Aorta (tissue), 5 donors: ENCODE measurements around the gene ADAM22. TPM values are rescaled to one million over a fixed set of nuclear protein-coding genes. Genes with fewer than 3 reads are reported as not detected.

Experiments
- ATAC-seq: fragments of 200-7000 bp; cut with Tn5 transposase; one replicate; pipeline ENCODE4 v1.9.1; 2022; ENCODE audit warnings: moderate library complexity; ENCODE audit not compliant: low FRiP score
- DNase-seq, 2 donors: peaks; one replicate each; pipeline ENCODE4 v3.0.0-alpha.2; 2020
- H3K27ac ChIP-seq, 2 donors: one replicate each; pipeline ENCODE4 v1.5.1; 2013; ENCODE audit warnings: low read length in 2 of 2, mild to moderate bottlenecking in 2 of 2, moderate library complexity in 2 of 2, control low read depth in 1 of 2, inconsistent platforms in 1 of 2, low read depth in 1 of 2
- H3K27me3 ChIP-seq, 2 donors: one replicate each; pipeline ENCODE4 v1.6.1; 2013; ENCODE audit warnings: control low read depth in 1 of 2, low read length in 1 of 2, mild to moderate bottlenecking in 1 of 2, moderate library complexity in 1 of 2; ENCODE audit not compliant: insufficient read depth in 2 of 2, control insufficient read depth in 1 of 2
- H3K36me3 ChIP-seq, 2 donors: one replicate each; pipeline ENCODE4 v1.6.1; 2013; ENCODE audit warnings: control low read depth in 1 of 2, low read length in 1 of 2, mild to moderate bottlenecking in 1 of 2; ENCODE audit not compliant: insufficient read depth in 2 of 2, control insufficient read depth in 1 of 2
- H3K4me1 ChIP-seq, 2 donors: one replicate each; pipeline ENCODE4 v1.6.1; 2013; ENCODE audit warnings: low read length in 2 of 2, control low read depth in 1 of 2, mild to moderate bottlenecking in 1 of 2, moderate library complexity in 1 of 2; ENCODE audit not compliant: insufficient read depth in 2 of 2, control insufficient read depth in 1 of 2
- H3K4me3 ChIP-seq, 2 donors: one replicate each; pipeline ENCODE4 v1.5.1; 2013; ENCODE audit warnings: low read length in 2 of 2, control low read depth in 1 of 2, mild to moderate bottlenecking in 1 of 2
- H3K9me3 ChIP-seq: one replicate; pipeline ENCODE4 v1.6.1; 2013; ENCODE audit warnings: mild to moderate bottlenecking, low read length; ENCODE audit not compliant: control insufficient read depth
- WGBS, 2 donors: extraction: QIAGEN DNeasy Blood & Tissue Kit; methylation state at CpG; one replicate each; pipeline ENCODE4 v1.1.7; 2013; 5-methylcytosine and 5-hydroxymethylcytosine counted together
- intact Hi-C, 2 donors: fragments of 100-400 bp; cut with DNase I; formaldehyde crosslinking; loops; one replicate each; pipeline versions ENCODE4 v1.14.2 to v1.15.0; 2022
- polyA plus RNA-seq, 2 donors: library from polyadenylated mRNA; stranded (reverse); fragments of 200-250 nt; gene quantifications; one replicate each; pipeline ENCODE4 v1.2.3, GENCODE V29; 2013
- total RNA-seq, 2 donors: library from RNA; stranded (reverse); fragmentation: NEBNext Ultra II Directional; extraction: Animal tissue kit (Norgen Biotek cat#: 25700); gene quantifications; one replicate each; pipeline ENCODE4 v1.2.1, GENCODE V29; 2021
- donor health status: healthy with polysubstance abuse.
- donor health status: Bipolar disorder and iron deficiency.
- donor health status: DM: no; HTN: no; CAD: no.
- donor health status: DM: no; HTN: no; CAD: no.
- donor health status: DM: yes; HTN: yes; CAD: no.

ADAM22 gene
- total and polyA plus RNA-seq, 4 donors, result 0.13 to 8.4 (median 3.1) TPM

DNA sequence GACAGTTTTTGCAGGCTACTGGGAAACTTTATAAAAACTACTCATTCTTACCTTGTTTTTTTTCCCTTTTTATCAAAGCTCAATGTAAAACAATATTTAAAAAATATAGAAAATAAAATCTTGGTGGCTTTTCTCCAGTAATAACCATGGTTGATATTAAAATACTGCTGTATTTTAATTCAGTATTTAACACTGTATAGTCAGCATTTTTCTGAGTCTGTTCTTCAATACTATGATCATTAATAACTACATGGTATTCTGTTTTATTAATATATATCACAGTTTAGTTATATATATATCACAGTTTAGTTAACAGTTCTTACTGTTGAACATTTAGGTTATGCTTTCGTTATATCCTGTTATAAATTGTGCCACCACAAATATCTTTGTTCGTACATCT, 207.4 kb downstream of the ADAM22 start:
- H3K27me3 ChIP-seq, result no peaks in the 10 kb centered on the region
- no peak for ATAC-seq
- H3K36me3 ChIP-seq, result no peaks in the 10 kb centered on the region
- no peaks in the 10 kb centered on the region for H3K9me3 ChIP-seq
- intact Hi-C loops, result no loop called here
- 94 to 97% methylated on average over 2 of the region's 2 CpGs for whole genome bisulfite sequencing, 2 donors
- H3K4me1 ChIP-seq, result no peaks in the 10 kb centered on the region
- no peak overlapping the region for H3K27ac ChIP-seq
- no peak overlapping the region for H3K4me3 ChIP-seq
- no peak for DNase-seq

DNA sequence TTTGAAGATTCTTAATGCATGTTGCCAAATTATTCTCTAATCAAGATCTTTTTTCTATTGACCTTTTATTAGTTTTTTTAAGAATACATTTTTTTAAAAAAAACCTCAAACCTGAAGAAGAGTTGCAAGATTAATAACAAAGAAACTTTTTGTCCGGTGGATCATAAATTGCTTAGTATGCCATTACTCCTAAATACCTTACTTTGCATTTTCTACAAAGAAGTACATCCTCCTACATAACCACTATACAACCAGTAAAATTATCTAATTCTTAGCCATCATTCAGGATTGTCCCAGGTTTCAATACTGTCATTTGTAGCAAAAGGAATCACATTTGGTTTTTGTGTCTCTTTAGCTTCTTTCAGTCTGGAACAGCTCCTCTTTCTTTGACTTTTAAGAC, 207.9 kb downstream of the ADAM22 start:
- 96 to 100% methylated on average over 1 of the region's 1 CpG for WGBS, 2 donors
- no peak overlapping the region for H3K27ac ChIP-seq

DNA sequence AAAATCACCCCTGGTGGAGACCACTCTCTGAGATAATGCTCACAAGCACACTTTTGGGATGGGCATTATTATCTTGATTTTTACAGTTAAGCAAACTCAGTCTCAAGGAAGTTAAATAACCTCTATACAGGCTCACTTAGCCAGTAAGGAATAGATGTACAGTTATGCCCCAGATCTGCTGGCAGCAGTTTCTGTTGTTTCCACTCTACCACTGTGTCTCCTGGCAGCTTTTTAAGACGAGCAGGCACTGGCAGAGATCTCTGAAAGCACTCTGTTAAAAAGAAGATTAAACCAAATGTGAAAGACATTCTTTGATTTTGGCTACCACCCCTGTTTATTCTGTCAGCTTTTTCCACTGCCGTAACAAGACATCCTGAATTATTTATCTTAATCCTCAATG, 212.6 kb downstream of the ADAM22 start:
- Histone ChIP-seq H3K36me3 (no peaks in the 10 kb centered on the region), H3K4me1 (no peaks in the 10 kb centered on the region), H3K27me3 (no peaks in the 10 kb centered on the region), H3K9me3 (no peaks in the 10 kb centered on the region), H3K27ac (no peak overlapping the region), H3K4me3 (no peak overlapping the region)
- ATAC-seq (no peak), DNase-seq (no peak)
- intact Hi-C loops, result no loop called here
- 7 to 11% methylated on average over 2 of the region's 2 CpGs for WGBS, 2 donors

More for the DNA sequence above, 207.9 kb downstream of the ADAM22 start:
- H3K27me3 ChIP-seq, result no peaks in the 10 kb centered on the region
- H3K4me1 ChIP-seq, result no peaks in the 10 kb centered on the region
- no peaks in the 10 kb centered on the region for H3K9me3 ChIP-seq
- intact Hi-C loops, result no loop called here
- H3K36me3 ChIP-seq, result no peaks in the 10 kb centered on the region
- H3K4me3 ChIP-seq, result no peak overlapping the region
- no peak for DNase-seq
- ATAC-seq, result no peak

DNA sequence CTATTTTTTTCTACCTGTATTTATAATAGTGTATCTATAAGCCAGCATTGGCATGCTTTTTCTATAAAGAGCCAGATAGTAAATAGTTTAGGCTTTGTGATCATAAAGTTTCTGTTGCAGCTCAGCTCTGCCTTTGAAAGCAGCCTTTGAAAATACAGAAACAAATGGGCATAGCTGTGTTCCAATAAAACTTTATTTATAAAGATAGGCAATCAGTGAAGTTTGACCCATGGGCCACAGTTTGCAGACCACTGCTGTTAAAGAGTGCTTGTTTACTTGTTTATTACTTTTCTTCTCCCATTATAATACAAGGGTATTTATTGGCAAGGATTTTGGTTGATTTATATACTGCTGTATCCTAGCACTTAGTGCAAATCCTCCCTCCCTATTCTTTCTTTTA, 213.3 kb downstream of the ADAM22 start:
- Histone ChIP-seq H3K4me3 (no peak overlapping the region), H3K4me1 (no peaks in the 10 kb centered on the region), H3K27me3 (no peaks in the 10 kb centered on the region), H3K27ac (no peak overlapping the region), H3K9me3 (no peaks in the 10 kb centered on the region), H3K36me3 (no peaks in the 10 kb centered on the region)
- intact Hi-C loops, result no loop called here
- DNase-seq (no peak), ATAC-seq (no peak)

DNA sequence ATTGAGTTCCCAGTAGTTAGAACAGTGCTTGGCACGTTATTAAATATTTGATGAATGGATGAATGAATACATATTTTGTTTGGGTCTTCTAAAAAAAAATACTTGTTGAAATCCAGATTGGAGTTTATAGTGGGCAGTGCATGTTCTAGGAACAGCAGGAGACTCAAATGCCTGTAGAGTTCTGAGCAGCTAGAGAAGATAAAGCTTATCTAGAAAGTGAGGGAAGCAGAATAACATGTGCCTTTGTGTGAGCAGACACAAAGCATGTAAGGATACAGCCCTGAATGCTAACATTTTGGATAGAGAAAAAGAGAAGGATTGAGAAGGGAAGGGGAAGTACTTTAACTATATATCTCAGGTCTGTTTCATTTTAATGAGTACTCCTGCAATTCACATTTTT, 213.9 kb downstream of the ADAM22 start:
- WGBS, 2 donors, result 15 to 21% methylated on average over 1 of the region's 1 CpG
- no peaks in the 10 kb centered on the region for H3K36me3 ChIP-seq
- no peak overlapping the region for H3K27ac ChIP-seq
- no peaks in the 10 kb centered on the region for H3K9me3 ChIP-seq
- ATAC-seq (no peak), DNase-seq (no peak)
- intact Hi-C loops, result no loop called here
- no peaks in the 10 kb centered on the region for H3K27me3 ChIP-seq
- no peak overlapping the region for H3K4me3 ChIP-seq
- H3K4me1 ChIP-seq, result no peaks in the 10 kb centered on the region

DNA sequence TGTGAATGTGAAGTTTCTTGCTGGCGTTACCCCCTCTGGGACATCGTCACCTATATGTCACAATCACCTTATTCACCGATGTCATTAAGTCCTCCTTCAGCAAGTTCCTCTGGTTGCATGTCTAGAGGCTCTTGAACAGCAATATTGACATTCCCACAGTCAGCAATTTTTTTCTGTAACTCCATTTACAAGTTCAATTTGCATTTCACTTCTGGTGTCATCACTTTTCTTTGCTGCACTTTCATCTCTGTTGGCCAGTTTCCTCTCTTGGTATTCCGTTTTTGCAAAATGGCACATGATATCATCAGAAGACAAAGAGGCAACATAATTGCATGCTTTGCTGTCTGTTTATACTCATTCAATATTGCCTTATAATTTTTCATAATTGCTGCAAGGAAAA, 216.0 kb downstream of the ADAM22 start:
- Histone ChIP-seq H3K36me3 (no peaks in the 10 kb centered on the region), H3K4me1 (no peaks in the 10 kb centered on the region), H3K27ac (no peak overlapping the region), H3K27me3 (no peaks in the 10 kb centered on the region), H3K4me3 (no peak overlapping the region), H3K9me3 (no peaks in the 10 kb centered on the region)
- DNase-seq, result no peak
- intact Hi-C loops, result no loop called here
- no peak for ATAC-seq
- 86 to 88% methylated on average over 4 of the region's 4 CpGs for WGBS, 2 donors

DNA sequence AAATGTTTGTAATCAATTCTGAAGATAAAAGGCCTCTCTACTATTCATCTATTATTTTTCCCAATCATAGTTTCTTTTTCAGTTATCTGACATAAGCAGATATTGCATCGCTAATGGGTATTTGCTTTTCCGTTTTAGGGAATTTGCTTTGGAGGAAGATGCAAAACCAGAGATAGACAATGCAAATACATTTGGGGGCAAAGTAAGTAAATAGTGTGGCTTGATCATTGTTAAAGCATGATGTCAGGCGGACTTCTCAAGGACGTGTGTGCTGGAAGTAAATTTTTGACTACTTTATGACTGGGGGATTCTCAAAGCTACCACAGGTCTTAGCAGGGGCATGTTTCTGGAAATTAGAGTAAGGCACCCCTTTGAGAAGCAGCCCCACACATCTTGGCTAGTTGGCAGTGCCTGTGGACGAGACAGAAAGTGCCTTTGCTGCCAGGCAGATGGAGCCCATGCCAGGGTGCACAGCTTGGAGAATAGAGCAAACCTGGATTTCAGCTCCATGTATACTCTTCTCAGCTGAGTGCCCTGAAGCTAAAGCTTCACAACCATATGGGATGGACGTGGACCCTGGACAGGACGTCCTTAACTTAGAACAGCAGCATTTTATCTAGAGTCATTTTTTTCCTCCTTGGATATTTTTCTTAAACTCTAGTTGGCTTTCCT, 217.2 kb downstream of the ADAM22 start:
- DNase-seq (no peak), ATAC-seq (no peak)
- Histone ChIP-seq H3K27me3 (no peaks in the 10 kb centered on the region), H3K4me1 (no peaks in the 10 kb centered on the region), H3K36me3 (no peaks in the 10 kb centered on the region), H3K4me3 (no peak overlapping the region), H3K27ac (no peak overlapping the region), H3K9me3 (no peaks in the 10 kb centered on the region)
- intact Hi-C loops, result no loop called here
- 51 to 55% methylated on average over 7 of the region's 7 CpGs for WGBS, 2 donors

DNA sequence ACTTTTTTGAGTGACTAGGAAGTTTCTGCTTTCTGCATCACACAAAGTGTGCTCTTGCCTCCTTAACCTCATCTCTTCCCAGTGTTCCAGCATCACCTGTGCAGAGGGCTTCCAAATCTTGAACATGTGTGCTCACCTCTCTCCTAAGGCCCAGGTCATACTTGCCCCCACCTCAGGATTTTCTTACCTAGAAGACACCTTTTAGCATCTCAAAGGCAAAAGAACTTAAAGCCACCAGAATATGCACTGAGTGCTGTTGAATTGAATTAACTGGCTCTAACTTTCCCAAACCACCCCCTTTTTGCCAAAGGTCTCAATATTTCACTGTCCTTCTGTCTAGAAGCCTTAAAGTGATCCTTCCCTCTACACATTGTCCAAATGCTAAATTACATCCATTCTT, 219.3 kb downstream of the ADAM22 start:
- DNase-seq (no peak), ATAC-seq (no peak)
- Histone ChIP-seq H3K4me1 (no peaks in the 10 kb centered on the region), H3K4me3 (no peak overlapping the region), H3K36me3 (no peaks in the 10 kb centered on the region), H3K27me3 (no peaks in the 10 kb centered on the region), H3K9me3 (no peaks in the 10 kb centered on the region), H3K27ac (no peak overlapping the region)
- intact Hi-C loops, result no loop called here

DNA sequence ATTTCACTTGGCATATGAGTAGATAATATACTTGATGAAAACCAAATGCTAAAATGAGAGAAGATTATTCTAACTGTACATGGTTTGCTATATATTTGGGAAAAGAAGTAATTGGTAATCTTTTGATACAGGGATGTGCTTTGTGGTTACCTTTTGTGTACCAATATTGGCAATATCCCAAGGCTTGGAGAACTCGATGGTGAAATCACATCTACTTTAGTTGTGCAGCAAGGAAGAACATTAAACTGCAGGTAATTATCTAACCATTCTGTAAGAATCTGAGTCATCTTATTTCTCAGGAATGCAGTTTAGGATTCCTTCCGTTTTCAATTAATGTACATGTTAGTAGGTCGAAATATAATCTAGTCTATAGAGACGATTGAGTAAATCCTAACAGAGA, 221.7 kb downstream of the ADAM22 start:
- intact Hi-C loops, result no loop called here
- H3K27me3 ChIP-seq, result no peaks in the 10 kb centered on the region
- H3K27ac ChIP-seq, result no peak overlapping the region
- H3K9me3 ChIP-seq, result no peaks in the 10 kb centered on the region
- no peaks in the 10 kb centered on the region for H3K4me1 ChIP-seq
- 91 to 93% methylated on average over 4 of the region's 4 CpGs for WGBS, 2 donors
- no peak for DNase-seq
- no peaks in the 10 kb centered on the region for H3K36me3 ChIP-seq
- ATAC-seq, result no peak
- no peak overlapping the region for H3K4me3 ChIP-seq
